Renal cortical epithelial cell (primary cell): ENCODE data around the gene ALPI. TPM values are rescaled to one million over a fixed set of nuclear protein-coding genes. Genes with fewer than 3 reads are reported as not detected.

ENCODE experiments used
- DNase-seq: peaks from one replicate; pipeline ENCODE4 v3.0.0-alpha.2; 2011; ENCODE audit warnings: low read depth
- total RNA-seq: library from RNA; depleted of rRNA; stranded (reverse); fragments of >200 nt; gene quantifications from 2 replicates; pipeline ENCODE4 v1.2.3, GENCODE V29; 2014

ALPI gene
- total RNA-seq, 1 donor from 2014 or later: not detected

- no peak for DNase-seq
These were observed 28.8 kb downstream of the ALPI start for GRCh38 chr2:232484628-232485347.

- DNase-seq: no peak
These were observed 29.4 kb downstream of the ALPI start for GRCh38 chr2:232485348-232485756.

- no peak for DNase-seq
These were observed 30.0 kb downstream of the ALPI start for GRCh38 chr2:232485757-232486557.

GRCh38 chr2:232486558-232487384, 30.8 kb downstream of the ALPI start:
- DNase-seq: no peak

- DNase-seq: no peak
These were observed 31.6 kb downstream of the ALPI start, which contains the start of gene ECEL1 for GRCh38 chr2:232487385-232488096. ECEL1 (minus strand) TSS chr2:232487834; CDS start chr2:232486653, 1,181 bp downstream.

- DNase-seq: no peak
These were observed 32.3 kb downstream of the ALPI start for GRCh38 chr2:232488097-232488711.

GRCh38 chr2:232488721-232489300, 32.9 kb downstream of the ALPI start:
- no peak for DNase-seq

- DNase-seq: no peak
These were observed 33.7 kb downstream of the ALPI start for GRCh38 chr2:232489516-232490220.

GRCh38 chr2:232490221-232491138, 34.5 kb downstream of the ALPI start:
- no peak for DNase-seq

- no peak for DNase-seq
These were observed 35.3 kb downstream of the ALPI start for GRCh38 chr2:232491139-232491780.

- no peak for DNase-seq
These were observed 36.4 kb downstream of the ALPI start for GRCh38 chr2:232492236-232492848.

- DNase-seq: no peak
These were observed 37.2 kb downstream of the ALPI start for GRCh38 chr2:232492963-232493700.

GRCh38 chr2:232493701-232494474, 37.9 kb downstream of the ALPI start:
- DNase-seq: no peak

- DNase-seq: no peak
These were observed 38.6 kb downstream of the ALPI start for GRCh38 chr2:232494542-232494941.

GRCh38 chr2:232495292-232495691, 39.3 kb downstream of the ALPI start:
- DNase-seq: no peak

GRCh38 chr2:232496501-232497270, 40.7 kb downstream of the ALPI start:
- no peak for DNase-seq
